Measurements from ENCODE around the gene RAX2.
"Not testable (repeated sequence)": the region's sequence is repeated elsewhere in the genome, so short reads cannot be mapped to it uniquely, and the experiment has no call there.

RAX2 gene

DNA sequence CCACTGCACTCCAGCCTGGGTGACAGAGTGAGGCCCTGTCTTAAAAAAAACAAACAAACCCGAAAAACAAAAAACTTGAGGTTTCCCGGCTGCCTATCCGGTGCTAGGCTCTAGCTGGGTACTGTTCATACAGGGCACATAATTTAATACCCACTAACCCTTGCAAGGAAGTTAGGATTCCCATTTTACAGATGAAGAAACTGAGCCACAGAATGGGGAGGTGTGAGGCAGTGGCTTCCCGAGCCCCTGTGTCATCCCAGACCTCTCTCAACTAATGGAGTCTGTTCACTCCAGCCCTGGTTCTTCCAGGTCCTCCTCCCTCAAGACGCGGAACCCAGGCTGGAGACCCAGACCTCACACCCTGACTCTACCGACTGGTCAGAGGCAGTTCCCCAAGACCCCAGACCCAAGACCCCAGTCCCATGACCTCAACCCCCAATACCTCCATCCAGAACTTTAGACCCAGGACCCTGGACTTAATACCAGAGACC is 11.1 kb downstream of the RAX2 start:
- DNase-seq (ENCODE audit: low spot score) = no peak

DNA sequence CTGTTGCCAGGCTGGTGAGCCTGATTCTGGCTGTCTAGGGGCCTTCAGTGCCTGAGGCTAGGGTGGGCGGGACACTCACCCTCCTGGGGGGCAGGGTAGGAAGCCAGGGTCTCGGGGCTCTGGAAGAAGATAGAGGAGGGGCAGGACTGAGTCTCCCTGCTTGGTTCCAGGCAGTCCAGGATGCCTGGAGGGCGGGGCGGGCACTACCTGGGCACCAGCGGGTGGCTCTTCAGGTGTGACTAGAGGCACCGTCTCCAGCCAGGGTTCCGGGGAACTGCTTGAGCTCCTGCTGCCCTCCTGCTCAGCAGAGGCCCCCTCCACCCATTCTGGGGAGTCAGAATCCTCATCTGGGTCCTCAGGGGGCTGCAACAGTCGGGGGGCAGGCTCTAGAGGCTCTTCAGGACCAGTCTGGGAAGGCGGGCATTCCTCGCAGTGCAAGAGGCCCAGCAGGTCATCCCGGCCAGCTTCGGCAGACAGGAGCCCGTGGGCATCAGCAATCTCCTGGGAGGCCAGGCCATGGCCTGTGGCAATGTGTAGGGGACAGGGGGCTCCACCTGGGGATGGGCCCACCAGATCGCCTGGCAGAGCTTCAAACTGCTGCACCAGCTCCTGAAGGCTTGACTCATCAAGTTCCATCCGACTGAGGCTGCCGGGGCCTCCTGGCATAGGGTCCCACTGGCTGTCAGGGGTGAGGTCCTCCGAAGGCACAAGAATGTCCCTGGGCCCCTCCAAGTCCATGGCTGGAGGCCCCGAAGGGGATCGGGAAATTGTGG is 12.4 kb downstream of the RAX2 start:
- no peak for DNase-seq (ENCODE audit: low spot score)

DNA sequence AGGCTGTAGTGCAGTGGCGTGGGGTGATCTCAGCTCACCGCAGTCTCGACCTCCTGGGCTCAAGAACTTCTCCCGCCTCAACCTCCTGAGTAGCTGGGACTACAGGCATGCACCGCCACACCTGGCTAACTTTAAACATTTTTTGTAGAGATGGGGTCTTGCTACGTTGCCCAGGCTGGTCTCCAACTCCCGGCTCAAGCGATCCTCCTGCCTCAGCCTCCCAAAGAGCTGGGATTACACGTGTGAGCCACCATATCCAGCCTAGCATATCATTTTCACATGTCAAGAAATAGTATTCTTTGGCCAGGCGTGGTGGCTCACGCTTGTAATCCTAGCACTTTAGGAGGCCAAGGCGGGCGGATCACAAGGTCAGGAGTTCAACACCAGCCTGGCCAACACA is 13.7 kb downstream of the RAX2 start:
- not testable (repeated sequence) for DNase-seq (ENCODE audit: low spot score)

DNA sequence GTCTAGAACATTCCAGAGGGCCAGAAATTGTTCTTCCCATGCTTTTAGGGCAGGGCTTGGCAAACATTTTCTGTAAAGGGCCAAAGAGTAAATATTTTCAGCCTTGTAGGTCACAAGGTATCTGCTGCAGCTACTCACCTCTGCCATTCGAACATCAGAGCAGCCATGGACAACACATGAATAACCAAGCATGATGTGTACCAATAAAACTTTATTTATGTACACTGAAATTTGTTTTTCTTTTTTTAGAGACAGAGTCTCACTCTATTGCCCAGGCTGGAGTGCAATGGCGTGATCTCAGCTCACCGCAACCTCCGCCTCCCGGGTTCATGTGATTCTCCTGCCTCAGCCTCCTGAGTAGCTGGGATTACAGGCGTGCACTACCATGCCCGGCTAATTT is 14.3 kb downstream of the RAX2 start:
- not testable (repeated sequence) for DNase-seq (ENCODE audit: low spot score)

DNA sequence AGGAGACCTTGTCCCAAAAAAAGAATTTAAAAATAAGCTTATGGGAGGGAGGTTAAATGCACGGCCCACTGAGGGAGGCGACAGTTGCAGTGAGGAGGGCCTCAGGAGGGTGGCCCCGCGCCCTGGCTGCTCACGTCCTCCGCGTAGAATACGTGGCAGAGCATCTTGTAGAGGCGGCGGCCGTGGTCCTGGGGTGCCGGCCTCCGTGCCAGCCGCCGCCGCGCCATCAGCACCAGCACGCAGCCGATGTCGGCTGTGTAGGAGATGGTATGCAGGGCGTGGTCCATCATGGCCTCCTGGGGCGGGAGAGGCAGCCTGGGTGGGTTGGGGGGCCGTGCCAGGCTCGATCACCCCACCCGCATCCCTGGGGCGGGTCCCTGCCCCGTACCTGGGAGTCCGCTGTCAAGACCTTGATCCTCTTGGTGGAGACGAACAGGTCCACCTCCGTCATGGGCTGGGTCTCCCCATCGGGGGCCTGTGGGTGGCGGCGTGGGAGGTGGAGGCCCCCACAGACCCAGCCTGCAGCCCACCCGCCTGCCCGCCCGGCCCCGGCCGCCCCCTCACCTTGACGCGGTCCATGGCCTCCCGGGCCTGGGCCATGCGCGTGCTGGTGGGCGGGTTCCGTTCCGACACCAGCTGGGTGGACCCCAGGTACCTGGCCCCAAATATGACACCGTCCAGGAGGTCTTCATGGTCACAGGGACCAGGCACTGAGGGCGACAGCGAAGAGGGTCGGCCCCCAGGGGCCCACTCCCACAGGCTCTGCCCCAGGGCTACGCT is 18.2 kb downstream of the RAX2 start:
- no peak for DNase-seq (ENCODE audit: low spot score)

DNA sequence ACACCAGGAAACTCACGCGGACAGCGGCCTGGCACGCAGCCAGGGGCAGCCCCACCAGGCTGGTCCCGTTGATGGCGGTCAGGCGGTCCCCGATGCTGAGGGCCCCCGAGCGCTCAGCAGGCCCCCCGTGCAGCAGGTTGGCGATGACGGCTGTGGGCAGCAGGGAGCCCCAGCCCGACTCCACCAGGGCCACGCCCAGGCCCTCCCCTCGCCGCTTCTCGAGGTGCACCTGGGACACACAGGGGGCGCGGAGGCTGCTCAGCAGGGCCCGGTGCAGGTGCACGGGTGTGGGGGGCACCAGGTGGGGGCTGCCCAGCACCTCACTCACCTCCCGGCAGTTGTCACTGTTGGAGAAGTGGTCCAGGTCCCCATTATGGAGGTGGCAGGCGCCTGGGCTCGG is 19.5 kb downstream of the RAX2 start:
- DNase-seq (ENCODE audit: low spot score) = no peak

DNA sequence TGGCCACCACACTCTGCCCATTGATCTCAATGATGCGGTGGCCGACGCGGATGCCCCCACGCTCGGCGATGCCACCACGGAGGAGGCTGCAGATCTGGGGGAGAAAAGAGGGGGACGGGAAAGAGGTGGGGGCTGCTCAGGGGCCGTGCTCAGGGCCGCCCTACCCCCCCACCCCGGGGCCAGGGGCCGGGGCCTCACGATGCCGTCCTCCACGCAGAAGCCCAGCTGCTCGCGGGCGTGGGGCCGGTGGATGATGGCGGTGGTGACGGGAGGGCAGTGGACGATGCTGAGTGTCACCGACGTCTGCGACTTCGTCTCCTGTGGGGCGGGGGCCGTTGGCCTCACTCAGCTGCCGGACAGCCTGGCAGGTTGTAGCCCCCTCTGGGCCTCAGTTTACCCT is 20.8 kb downstream of the RAX2 start:
- no peak for DNase-seq (ENCODE audit: low spot score)

DNA sequence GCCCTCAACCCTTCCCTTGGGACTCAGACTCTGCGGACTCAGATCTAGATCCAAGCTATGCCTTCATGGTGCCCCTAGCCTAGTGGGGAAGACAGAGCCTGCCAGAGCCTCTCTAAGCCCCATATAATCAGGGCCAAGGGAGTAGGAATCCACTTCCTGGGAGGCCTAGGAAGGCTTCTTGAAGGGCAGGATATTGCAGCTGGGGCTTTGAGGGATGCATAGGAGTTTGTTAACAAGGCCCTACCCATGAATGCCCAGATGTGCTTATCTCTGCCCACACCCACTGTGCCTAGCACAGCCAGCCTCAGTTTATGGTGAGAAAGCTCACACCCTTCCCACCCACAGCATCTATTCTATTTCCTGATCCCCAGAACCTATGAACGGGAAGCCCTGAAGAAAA is 21.8 kb downstream of the RAX2 start:
- DNase-seq (ENCODE audit: low spot score) = no peak

DNA sequence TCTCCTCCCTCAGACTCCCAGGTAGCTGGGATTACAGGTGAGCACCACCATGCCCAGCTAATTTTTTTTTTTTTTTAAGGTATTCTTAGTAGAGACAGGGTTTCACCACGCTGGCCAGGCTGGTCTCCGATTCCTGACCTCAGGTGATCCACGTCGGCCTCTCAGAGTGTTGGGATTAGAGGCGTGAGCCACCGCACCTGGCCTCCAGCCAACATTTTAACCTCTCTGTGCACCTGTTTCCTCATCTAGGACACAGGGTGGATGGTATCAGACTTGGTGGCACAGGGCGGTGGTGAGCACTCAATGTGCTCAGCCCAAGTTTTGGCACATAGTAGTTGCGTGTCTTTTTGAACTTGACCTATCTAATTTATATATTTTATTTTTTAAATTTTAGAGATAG is 23.1 kb downstream of the RAX2 start:
- DNase-seq (ENCODE audit: low spot score) = no peak

DNA sequence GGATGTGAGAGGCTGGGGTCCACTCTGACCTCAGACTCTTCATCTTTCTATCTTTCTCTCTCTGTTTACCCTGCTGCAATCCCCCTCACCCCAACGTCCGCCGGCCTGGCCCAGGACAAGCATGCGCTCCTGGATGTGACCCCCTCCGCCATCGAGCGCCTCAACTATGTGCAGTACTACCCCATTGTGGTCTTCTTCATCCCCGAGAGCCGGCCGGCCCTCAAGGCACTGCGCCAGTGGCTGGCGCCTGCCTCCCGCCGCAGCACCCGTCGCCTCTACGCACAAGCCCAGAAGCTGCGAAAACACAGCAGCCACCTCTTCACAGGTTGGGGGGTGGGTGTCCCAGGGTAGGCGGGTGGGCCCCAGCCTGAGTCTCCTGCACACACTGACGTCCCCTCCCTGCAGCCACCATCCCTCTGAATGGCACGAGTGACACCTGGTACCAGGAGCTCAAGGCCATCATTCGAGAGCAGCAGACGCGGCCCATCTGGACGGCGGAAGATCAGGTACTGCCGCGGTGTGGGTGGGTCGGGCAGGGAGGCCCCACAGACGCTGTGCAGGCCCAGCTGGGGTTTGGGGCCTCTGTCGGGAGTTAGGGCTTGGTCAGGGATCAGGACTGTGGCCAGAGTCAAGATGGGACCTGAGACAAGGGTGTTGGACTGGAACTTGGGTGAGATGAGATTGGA is 25.5 kb downstream of the RAX2 start:
- DNase-seq (ENCODE audit: low spot score) = no peak

DNA sequence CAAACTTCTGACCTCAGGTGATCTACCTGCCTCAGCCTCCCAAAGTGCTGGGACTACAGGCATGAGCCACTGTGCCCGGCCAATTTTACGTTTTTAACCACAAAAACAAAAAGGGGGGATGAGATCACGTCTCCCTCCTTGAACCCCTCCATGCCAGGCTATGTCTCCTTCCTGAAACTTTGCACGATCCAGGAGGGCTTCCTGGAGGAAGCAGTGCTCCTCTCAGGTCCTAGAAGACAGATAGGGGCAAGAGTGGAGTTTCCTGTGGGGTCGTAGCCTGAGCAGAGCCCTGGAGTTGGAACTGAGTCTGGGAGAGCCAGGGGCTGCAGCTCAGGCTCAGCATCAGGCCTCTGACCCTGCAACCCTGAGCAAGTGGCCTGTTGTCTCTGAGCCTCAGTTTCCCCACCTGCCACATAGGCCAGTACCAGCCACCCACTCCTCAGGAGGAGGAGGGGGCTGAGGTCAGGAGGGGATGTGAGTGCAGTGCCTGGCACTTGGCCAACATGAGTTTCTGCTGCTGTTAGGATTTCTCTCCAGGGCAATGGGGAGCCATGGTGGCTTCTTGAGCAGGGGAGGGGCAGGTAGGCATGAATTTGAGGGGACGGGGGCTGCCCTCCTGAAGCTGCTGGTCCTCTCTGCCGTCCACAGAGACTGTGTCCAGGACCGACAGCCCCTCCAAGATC is 26.5 kb downstream of the RAX2 start:
- no peak for DNase-seq (ENCODE audit: low spot score)

DNA sequence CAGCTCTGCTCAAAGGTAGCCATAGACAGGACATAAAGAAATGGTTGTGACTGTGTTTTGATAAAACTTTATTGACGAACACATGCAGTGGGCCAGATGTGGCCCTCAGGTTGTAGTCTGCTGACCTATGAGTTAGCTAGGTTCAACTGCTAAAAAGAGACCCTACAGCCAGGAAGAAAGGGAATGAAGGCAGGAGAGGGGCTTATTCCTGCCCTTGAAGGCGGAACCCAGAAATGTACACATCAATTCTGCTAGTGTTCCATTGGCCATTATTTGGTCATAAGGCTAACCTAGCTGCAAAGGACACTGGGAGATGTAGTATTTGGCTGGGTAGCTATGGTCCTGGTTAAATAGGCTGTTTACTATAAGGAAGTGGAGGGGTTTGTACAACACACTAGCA is 28.5 kb downstream of the RAX2 start:
- DNase-seq (ENCODE audit: low spot score) = peak; percentile 43

DNA sequence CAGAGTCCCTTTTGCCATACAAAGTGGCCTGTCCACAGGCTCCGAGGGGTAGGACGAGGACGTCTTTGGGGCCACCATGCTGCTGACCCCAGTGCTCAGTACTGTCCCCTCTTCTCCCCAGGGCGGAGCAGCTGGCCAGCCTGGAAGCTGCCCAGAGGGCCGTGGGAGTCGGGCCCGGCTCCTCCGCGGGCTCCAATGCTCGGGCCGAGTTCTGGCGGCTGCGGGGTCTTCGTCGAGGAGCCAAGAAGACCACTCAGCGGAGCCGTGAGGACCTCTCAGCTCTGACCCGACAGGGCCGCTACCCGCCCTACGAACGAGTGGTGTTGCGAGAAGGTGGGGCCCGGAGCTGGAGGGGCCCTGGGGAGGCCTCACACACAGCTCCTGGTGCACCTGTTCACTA is 31.6 kb downstream of the RAX2 start:
- DNase-seq (ENCODE audit: low spot score) = no peak

DNA sequence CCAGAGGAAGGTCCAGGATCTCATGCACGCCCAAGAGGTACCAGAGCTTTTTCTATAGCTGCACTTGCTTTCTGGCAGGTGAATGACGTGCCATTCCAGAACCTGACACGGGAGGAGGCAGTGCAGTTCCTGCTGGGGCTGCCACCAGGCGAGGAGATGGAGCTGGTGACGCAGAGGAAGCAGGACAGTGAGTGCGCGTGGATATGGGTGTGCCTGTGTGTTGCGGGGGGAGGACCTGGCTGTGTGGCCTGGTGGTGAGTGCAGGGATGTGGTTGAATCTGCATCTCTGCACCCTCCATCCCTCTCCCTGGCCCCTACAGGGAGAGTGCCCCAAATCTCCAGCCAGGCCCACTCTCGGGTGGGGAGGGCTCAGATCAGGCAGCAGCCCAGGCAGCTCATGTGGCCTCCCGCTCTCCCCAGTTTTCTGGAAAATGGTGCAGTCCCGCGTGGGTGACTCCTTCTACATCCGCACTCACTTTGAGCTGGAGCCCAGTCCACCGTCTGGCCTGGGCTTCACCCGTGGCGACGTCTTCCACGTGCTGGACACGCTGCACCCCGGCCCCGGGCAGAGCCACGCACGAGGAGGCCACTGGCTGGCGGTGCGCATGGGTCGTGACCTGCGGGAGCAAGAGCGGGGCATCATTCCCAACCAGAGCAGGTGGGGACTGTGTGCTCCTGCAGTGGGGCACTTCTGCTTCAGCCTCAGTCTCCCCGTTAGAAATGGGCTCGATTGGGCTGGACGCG is 33.4 kb downstream of the RAX2 start:
- DNase-seq (ENCODE audit: low spot score) = no peak

DNA sequence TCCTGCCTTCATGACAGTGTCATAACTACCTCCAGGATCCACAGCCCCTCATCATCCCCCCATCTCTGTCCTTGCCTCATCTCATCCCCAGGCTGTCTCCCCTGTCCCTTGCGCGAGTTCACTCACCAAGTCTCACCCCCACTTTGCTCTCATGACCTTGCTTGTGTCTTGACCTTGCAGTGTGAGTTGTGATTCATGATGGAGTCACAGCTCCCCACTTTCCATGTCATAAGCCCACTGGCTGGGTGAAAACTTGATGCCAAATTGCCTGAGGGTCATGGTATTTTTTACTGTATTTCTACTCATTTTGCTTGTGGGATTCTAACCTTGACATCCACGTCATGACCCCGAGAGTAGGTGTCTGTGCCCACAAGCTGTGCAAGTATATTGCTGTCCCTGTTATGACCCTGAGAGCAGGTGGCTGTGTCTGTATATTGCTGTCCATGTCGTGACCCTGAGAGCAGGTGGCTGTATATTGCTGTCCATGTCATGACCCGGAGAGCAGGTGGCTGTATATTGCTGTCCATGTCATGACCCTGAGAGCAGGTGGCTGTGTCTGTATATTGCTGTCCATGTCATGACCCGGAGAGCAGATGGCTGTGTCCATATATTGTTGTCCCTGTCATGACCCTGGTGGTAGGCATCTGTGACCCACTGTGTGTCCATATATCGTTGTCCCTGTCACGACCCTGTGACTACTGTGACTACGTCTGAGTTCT is 34.4 kb downstream of the RAX2 start:
- no peak for DNase-seq (ENCODE audit: low spot score)

DNA sequence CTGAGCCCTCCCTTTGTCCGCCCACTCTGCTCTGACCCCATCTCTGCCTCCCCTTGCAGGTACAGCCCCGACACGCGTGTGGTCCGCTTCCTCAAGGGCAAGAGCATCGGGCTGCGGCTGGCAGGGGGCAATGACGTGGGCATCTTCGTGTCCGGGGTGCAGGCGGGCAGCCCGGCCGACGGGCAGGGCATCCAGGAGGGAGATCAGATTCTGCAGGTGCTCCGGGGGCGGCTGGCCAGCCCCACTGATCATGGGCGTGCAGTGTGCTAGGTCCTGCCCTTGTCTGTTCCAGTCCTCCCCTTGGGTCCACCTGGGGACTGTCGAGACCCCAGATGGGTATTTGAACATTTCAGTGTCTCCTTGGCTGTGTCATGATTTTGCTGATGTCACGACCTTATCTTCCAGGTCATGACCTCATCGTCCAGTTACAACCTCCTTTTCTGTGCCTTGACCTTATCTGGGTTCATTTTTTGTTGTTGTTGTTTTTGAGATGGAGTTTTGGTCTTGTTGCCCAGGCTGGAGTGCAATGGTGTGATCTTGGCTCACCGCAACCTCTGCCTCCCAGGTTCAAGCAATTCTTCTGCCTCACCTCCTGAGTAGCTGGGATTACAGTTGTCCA is 35.8 kb downstream of the RAX2 start:
- DNase-seq (ENCODE audit: low spot score) = no peak

DNA sequence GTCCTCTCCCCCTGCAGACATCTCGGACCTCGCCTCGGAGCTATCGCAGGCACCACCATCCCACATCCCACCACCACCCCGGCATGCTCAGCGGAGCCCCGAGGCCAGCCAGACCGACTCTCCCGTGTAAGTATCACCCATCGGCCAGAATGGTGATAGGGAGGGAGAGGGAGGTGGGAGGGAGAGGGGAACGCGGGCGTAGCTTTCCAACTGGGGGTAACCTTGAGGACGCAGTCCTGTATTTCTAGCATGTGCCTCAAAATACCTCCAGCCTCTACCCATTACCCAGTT is 37.8 kb downstream of the RAX2 start:
- DNase-seq (ENCODE audit: low spot score) = no peak

DNA sequence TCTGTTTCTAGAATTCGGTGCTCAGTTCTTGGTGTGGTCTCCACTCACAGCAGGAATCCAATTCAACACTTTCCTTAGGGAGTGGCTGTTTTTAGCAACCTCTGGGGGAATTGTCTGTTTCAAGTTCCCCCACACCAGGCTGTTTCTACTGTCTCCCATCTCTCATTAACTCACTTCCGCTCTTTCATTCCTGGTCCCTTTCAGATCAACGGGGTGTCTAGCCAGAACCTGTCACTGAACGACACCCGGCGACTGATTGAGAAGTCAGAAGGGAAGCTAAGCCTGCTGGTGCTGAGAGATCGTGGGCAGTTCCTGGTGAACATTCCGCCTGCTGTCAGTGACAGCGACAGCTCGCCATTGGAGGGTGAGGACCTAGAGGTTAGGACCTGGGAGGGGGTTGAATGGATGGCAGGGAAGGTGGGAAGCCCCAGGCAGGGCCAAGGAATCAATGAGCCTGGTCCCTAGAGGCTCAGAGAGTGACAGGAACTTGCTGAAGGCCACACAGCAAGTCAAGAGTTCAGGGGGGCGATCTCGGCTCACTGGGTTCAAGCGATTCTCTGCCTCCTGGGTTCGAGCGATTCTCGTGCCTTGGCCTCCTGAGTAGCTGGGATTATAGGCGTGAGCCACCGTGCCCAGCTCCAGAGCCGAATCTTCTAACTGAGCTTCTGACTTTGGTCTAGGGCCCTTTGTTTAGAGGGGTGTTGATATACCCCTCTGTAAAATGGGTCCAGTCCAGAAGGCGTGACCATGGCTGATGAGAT is 38.3 kb downstream of the RAX2 start:
- no peak for DNase-seq (ENCODE audit: low spot score)

DNA sequence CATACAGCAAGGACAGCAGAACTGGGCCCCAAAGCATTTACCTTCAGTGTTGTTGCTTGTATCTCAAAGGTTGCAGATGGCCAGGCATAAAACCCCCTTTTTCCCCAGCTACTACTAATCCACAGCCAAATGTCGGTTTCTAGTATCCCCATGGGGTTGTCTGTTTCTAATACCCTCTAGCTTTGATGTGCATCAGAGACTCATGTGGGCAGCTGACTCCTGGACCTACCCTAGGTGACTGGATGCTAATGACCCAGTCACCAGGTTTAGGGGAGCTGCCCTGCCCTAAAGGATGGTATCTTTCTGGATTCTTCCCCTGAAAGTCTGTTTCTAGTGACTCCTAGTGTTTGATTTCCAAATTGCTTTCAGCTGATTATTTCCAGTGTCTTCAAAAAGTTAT is 39.9 kb downstream of the RAX2 start:
- no peak for DNase-seq (ENCODE audit: low spot score)

DNA sequence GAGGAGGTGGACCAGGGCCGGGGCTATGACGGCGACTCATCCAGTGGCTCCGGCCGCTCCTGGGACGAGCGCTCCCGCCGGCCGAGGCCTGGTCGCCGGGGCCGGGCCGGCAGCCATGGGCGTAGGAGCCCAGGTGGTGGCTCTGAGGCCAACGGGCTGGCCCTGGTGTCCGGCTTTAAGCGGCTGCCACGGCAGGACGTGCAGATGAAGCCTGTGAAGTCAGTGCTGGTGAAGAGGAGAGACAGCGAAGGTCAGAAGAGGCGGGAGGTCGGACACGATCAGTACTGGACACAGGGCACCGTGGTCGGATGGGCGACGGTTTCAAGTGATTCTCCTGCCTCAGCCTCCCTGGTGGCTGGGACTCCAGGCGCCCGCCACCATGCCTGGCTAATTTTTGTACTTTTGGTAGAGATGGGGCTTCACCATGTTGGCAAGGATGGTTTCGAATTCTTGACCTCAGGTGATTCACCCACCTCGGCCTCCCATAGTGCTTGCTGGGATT is 41.5 kb downstream of the RAX2 start:
- no peak for DNase-seq (ENCODE audit: low spot score)

Measured in COLO829 (cell line).